ENCODE data around the gene MAP2K7. TPM values are rescaled to one million over a fixed set of nuclear protein-coding genes. Genes with fewer than 3 reads are reported as not detected.

MAP2K7 gene
- total RNA-seq, 1 donor from 2014 or later = 24.2 TPM

- TF ChIP-seq CTCF (IDR thresholded peaks at IDR 0.05; ENCODE audit: borderline replicate concordance) = no peak
- Histone ChIP-seq H3K9me3 (replicated peaks) (no peaks in the 10 kb centered on the region), H3K36me3 (no peaks in the 10 kb centered on the region), H3K4me3 (no peak overlapping the region), H3K27ac (replicated peaks) (no peak overlapping the region), H3K27me3 (ENCODE audit: low read depth) (peaks cover 37% of the 10 kb centered on the region), H3K4me1 (no peaks in the 10 kb centered on the region)
- DNase-seq = no peak
- intact Hi-C loops (cut with micrococcal nuclease) = no loop called here
These were observed 8.1 kb upstream of the MAP2K7 start for GRCh38 chr19:7895565-7895964.

GRCh38 chr19:7897292-7897691 is 6.4 kb upstream of the MAP2K7 start:
- no peak overlapping the region for H3K27ac ChIP-seq (replicated peaks)
- no peak for DNase-seq
- peaks cover 32% of the 10 kb centered on the region for H3K27me3 ChIP-seq (ENCODE audit: low read depth)
- no peak overlapping the region for H3K4me3 ChIP-seq
- intact Hi-C loops (cut with micrococcal nuclease) = no loop called here
- H3K4me1 ChIP-seq = no peaks in the 10 kb centered on the region
- no peak for TF ChIP-seq CTCF (IDR thresholded peaks at IDR 0.05; ENCODE audit: borderline replicate concordance)
- H3K36me3 ChIP-seq = no peaks in the 10 kb centered on the region
- no peaks in the 10 kb centered on the region for H3K9me3 ChIP-seq (replicated peaks)

- no peak overlapping the region for H3K4me3 ChIP-seq
- no peak for TF ChIP-seq CTCF (IDR thresholded peaks at IDR 0.05; ENCODE audit: borderline replicate concordance)
- H3K36me3 ChIP-seq = no peaks in the 10 kb centered on the region
- peaks cover 9% of the 10 kb centered on the region for H3K4me1 ChIP-seq
- H3K27ac ChIP-seq (replicated peaks) = no peak overlapping the region
- H3K27me3 ChIP-seq (ENCODE audit: low read depth) = peaks cover 15% of the 10 kb centered on the region
- intact Hi-C loops (cut with micrococcal nuclease) = no loop called here
- H3K9me3 ChIP-seq (replicated peaks) = no peaks in the 10 kb centered on the region
- DNase-seq = no peak
These were observed 4.7 kb upstream of the MAP2K7 start for GRCh38 chr19:7898967-7899366.

DNA sequence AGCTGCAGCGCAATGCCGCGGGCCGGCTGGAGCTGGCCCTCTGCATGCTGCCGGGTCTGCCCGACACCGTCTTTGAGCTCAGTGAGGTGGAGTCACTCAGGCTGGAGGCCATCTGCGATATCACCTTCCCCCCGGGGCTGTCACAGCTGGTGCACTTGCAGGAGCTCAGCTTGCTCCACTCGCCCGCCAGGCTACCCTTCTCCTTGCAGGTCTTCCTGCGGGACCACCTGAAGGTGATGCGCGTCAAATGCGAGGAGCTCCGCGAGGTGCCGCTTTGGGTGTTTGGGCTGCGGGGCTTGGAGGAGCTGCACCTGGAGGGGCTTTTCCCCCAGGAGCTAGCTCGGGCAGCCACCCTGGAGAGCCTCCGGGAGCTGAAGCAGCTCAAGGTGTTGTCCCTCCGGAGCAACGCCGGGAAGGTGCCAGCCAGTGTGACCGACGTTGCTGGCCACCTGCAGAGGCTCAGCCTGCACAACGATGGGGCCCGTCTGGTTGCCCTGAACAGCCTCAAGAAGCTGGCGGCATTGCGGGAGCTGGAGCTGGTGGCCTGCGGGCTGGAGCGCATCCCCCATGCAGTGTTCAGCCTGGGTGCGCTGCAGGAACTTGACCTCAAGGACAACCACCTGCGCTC is 3.8 kb upstream of the MAP2K7 start:
- Histone ChIP-seq H3K9me3 (replicated peaks) (no peaks in the 10 kb centered on the region), H3K4me1 (peaks cover 17% of the 10 kb centered on the region), H3K36me3 (no peaks in the 10 kb centered on the region), H3K4me3 (no peak overlapping the region), H3K27me3 (ENCODE audit: low read depth) (peaks cover 8% of the 10 kb centered on the region), H3K27ac (replicated peaks) (no peak overlapping the region)
- DNase-seq = no peak
- no peak for TF ChIP-seq CTCF (IDR thresholded peaks at IDR 0.05; ENCODE audit: borderline replicate concordance)
- intact Hi-C loops (cut with micrococcal nuclease) = no loop called here

DNA sequence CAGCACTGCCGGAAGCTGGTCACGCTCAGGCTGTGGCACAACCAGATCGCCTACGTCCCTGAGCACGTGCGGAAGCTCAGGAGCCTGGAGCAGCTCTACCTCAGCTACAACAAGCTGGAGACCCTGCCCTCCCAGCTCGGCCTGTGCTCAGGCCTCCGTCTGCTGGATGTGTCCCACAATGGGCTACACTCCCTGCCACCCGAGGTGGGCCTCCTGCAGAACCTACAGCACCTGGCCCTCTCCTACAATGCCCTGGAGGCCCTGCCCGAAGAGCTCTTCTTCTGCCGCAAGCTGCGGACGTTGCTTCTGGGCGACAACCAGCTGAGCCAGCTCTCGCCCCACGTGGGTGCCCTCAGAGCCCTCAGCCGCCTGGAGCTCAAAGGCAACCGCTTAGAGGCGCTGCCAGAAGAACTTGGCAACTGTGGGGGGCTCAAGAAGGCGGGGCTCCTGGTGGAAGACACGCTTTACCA is 3.2 kb upstream of the MAP2K7 start:
- TF ChIP-seq CTCF (IDR thresholded peaks at IDR 0.05; ENCODE audit: borderline replicate concordance) = no peak
- DNase-seq = no peak
- intact Hi-C loops (cut with micrococcal nuclease) = no loop called here

More for the DNA sequence above, 3.2 kb upstream of the MAP2K7 start:
- H3K27ac ChIP-seq (replicated peaks) = no peak overlapping the region
- H3K4me3 ChIP-seq = no peak overlapping the region
- H3K9me3 ChIP-seq (replicated peaks) = no peaks in the 10 kb centered on the region
- no peaks in the 10 kb centered on the region for H3K36me3 ChIP-seq
- H3K4me1 ChIP-seq = peaks cover 23% of the 10 kb centered on the region
- peaks cover 2% of the 10 kb centered on the region for H3K27me3 ChIP-seq (ENCODE audit: low read depth)
